Measurements from ENCODE around the gene CD99.

The CD99 gene

DNA sequence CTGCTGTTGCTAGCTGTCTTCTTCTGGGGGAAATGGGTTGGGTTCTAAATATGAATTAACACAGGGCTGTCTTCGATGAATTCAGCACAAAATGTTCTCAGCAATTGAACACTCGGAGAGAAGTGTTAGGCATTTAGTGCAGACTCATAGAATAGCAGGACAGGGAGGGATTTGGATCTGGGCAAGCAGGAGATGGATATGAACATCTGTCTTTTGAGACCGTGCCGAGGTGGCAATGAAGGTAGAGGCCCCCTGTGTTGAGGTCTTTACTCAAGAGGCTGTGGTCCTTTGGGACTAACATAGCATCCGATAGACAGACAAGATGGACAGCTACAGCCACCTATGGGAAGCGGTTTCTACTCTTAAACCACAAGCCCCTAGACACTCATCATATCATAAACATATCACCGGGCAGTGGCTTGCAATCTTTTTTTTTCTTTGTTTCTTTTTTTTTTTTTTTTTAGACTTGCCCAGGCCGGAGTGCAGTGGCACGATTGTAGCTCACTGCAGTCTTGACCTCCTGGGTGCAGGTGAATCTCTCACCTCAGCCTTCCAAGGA is 6.7 kb downstream of the CD99 start:
- in situ Hi-C loops (cut with MboI; ENCODE audit: low sequenced_read_pairs), result no loop called here

DNA sequence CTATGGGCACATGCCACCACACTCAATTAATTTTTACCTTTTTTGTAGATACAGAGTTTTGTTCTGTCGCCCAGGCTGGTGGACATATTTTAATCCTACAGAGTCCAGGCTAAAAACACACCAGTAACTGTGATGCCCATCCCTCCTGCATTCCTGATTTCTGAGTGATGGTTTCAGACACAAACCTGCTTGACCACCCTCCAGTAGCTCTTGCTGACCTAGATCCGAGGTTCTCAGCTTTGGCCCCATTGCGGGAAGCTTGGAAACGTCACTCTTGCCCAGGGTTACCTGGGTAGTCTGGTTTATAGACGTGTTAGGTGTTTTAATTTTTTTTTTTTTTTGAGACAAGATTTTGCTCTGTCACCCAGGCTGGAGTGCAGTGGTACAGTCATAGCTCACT is 7.5 kb downstream of the CD99 start:
- in situ Hi-C loops (cut with MboI; ENCODE audit: low sequenced_read_pairs), result no loop called here

DNA sequence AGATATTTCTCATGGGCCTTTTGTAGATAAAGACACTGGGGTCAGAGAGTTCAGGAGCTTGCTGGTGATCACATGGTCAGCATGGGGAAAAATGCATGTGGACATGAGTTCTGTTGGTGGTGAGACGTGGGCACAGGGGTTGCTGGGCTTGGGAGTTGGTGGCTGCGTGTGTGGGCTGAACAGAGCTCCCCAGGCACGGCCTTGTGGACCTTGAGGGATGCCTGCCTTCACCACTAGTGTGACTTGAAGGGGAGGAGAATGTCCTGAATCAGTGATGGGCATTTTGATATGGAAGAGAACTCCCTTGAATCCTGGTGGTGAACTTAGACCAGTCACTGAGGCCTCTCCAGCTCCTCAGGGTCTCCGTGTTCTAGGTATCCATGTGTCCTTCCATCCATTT is 8.9 kb downstream of the CD99 start:
- in situ Hi-C loops (cut with MboI; ENCODE audit: low sequenced_read_pairs), result no loop called here

DNA sequence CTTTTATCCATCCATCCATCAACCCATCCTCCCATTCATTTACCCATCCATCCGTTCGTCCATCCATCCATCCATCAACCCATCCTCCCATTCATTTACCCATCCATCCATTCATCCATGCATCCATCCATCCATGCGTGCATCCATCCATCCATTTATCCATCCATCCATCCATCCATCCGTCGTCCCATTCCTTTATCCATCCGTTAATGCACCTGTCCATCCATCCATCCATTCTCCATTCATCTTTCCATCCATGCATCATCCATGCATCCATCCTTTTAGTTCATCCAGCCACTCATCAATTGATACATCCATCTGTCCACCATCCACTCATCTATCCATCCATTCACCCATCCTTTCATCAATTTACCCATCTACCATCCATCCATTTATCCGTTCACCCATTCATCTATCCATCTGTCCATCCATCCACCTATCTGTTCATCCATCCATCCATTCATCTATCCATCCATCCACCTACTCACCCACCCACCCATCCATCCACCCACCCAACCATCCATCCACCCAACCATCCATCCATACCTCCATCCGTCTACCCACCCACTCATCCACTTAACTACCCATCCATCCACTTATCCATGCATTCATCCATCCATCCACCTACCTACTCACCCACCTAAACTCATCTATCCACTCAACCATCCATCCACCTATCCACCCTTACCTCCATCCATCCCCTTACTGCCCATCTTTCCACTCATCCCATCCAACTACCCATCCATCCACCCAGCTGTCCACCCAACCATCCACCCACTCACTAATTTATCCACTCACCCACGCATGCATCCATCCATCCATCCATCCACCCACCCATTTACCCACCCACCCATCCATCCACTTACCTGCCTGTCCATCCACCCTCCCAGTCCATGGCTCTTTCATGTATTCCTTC is 9.6 kb downstream of the CD99 start:
- in situ Hi-C loops (cut with MboI; ENCODE audit: low sequenced_read_pairs), result no loop called here

DNA sequence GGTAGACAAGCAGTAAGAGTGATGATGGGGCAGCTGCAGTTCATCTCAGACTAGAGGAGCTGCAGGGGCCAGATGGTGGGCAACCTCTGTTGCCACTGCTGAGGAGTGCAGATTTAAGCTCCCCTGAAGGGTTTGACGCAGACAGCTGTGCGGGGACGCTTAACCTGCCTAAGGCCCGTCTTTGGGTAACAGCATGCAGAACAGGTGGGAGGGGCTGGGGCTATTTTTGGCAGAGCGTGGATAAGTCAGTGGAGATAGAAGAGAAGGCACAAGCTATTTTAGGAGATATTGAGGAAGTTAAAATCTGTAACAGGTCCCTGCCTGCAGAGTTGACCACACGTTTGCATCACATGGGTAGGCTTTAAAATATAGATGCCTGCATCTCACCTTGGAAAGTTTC is 10.5 kb downstream of the CD99 start:
- in situ Hi-C loops (cut with MboI; ENCODE audit: low sequenced_read_pairs), result no loop called here

DNA sequence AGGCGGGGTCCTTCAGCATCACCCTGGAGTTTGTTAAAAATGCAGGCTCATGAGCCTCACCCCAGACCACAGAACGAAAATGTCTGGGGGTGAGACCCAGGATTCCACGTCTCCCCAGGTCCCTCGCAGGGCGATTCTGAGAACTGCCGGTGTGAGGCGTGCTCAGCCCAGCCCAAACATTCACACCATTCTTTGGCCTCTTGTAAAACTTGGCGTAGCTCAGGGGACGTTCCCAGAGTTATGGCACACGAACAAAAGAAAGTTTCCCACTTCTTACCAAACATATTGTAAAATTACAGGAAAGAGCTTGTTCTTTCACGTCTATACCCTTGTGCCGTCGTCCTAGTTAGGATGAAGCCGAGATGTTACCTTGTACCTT is 12.9 kb downstream of the CD99 start:
- in situ Hi-C loops (cut with MboI; ENCODE audit: low sequenced_read_pairs), result no loop called here

DNA sequence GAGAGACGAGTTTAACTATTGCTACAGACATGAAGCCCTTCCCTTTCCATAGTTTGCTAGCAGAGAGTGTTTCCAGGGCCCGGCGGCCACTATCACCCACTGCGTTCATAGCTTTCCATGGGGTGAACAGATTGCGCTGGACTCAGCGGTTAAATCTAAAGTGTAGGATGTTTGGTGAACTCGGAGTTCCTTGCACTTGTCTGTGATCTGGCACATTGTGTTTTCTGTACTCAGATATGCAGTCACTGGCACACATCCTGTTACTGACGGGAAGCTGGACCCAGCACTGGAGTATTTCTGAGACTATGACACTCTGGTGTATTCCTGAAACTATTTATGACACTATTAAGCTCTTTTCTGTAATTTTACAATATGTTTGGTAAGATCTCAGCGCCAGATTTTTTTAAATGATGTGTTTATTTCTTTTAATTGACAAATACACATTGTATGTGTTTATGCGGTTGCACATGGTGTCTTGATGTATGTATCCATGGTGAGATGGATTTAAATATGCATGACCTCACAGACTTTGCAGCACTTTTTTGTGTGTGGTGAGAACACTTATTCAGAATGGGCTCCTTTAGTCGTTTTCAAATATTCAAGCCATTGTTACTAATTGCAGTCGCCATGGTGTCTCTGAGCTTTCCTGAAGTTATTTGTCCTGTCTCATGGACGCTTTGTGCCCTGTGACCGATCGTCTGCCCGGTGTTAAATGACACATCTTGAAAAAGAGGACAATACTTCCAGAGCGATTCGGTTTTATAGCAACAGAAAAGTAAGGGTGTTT is 14.1 kb downstream of the CD99 start:
- in situ Hi-C loops (cut with MboI; ENCODE audit: low sequenced_read_pairs), result no loop called here

DNA sequence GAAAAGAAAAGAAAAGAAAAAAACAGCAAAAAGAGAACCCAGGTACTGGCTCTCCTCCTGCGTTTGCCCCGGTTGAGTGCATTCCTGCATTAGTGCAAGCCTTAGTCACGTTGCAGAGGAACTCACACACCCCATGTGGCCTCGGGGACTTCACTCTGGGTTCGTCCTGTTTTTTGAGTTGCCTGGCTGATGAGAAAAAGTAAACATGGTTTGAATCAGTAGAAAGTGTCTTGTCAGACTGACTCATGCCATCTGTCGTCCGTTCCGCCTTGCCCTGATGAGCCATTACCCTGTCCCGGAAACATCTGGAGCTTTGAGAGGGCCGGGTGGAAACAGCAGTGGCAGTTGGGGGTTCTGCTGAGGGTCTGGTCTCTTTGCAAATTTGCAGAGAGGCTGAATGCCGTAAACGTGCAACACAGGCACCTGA is 16.3 kb downstream of the CD99 start:
- in situ Hi-C loops (cut with MboI; ENCODE audit: low sequenced_read_pairs), result no loop called here

DNA sequence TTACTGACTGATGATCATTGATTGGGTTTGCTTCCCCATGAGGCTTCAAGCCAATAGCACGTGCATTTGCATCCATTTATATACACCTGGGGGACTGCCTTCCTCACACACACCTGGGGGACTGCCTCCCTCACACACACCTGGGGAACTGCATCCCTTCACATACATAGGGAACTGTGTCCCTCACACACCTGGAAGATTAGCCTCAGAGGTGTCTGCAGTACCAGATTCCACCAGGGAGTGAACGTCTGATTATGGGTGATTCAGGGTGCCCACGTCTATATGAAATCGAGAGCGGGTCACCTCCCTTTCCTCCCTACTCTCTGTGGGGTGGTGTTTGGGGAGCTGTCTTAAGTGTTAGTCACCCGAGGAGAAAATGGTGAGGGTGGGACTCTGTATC is 16.9 kb downstream of the CD99 start:
- in situ Hi-C loops (cut with MboI; ENCODE audit: low sequenced_read_pairs), result no loop called here

DNA sequence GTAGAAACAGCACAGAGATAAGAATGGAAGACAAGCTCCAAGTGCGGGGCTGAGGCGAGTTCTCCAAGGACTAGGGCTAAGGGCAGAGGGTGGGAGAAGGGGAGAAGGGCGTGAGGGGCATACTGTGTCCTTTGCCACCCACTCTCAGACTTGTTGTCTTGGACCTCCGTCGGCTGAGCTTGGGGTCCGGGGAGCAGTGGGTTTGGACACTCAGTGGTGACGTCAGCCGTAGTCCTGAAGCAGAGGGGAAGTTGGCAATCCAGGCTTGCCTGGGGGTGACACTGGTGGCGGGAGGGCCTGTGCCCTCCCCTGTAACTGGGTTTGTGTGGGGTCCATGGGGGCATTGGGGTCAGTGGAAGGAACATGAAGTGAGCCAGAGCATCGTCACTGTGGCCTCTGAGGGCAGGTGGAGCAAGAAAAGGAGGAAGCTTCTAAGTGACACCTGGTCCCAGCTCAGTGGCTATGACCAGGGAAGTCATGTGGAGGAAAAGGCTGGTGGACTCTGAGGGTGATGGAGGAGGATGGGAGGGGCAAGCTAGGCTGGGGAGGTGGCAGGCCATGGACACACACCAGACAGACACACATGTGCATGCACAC is 17.6 kb downstream of the CD99 start:
- in situ Hi-C loops (cut with MboI; ENCODE audit: low sequenced_read_pairs), result no loop called here

DNA sequence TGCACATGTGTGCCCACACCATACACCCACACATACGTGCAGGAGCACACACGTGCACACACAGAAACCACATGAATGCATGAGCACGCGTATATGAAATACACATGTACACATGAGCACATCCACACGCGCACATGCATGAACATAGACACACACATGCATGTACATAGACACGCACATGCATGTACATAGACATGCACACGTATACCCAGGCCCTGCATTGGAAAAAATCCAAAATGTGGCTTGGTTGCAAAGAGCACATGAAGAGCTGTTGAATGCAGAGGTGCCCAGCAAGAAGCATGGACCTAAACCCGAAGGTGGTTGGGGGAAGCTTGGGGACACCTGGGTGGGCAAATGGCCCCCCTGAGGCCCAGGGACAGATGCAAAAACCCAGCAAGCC is 18.5 kb downstream of the CD99 start:
- in situ Hi-C loops (cut with MboI; ENCODE audit: low sequenced_read_pairs), result no loop called here

DNA sequence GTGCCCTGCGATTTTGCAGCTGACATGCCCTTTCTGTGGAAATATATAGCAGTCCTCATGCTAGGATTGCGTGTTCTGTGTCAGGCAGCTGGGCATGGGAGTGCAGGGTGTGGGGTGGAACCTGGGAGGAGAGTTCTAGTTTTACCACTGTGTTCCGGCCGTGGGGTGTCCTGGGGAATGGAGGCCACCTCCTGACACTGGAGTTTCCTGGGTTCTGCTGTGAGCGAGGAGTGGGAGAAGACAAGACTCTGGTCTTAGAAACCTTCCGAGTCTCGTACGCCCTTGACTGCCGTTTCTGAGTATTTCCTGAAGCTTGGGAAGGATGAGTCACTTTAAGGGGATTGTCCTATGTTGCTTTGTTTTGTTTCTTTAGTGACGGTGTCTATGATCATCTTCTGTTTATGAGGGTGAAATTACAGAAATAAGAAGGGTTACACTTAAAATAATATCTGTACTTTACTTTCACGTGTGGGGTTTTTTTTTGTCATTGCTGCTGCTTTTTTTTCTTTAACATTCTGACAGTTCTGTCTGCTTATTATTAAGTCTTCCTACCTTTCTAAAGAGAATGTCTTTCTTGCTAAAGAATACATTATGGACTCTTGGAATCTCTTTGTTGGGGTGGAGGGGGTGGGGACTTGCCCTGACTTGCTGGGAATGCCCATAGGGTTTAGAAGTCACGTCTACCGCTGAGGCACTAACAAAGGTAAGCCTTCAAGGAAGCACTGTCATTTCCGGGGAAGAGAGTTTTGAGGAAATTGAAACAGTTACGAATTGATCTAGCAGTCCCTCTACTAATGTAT is 19.1 kb downstream of the CD99 start:
- in situ Hi-C loops (cut with MboI; ENCODE audit: low sequenced_read_pairs), result no loop called here

DNA sequence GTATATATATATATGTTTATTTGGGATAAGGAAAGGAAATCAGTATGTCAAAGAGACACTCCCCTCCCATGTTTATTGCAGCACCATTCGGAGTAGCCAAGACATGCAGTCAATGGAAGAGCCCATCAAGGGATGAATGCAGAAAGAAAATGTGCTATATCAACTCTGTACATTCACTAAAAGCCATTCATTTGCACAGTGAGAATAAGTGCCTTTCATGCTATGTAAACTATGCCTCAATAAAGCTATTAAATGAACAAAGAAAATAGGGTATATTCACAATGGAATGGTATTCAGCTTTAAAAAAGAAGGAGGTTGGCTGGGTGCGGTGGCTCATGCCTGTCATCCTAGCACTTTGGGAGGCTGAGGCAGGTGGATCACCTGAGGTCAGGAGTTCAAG is 20.3 kb downstream of the CD99 start:
- in situ Hi-C loops (cut with MboI; ENCODE audit: low sequenced_read_pairs), result no loop called here

DNA sequence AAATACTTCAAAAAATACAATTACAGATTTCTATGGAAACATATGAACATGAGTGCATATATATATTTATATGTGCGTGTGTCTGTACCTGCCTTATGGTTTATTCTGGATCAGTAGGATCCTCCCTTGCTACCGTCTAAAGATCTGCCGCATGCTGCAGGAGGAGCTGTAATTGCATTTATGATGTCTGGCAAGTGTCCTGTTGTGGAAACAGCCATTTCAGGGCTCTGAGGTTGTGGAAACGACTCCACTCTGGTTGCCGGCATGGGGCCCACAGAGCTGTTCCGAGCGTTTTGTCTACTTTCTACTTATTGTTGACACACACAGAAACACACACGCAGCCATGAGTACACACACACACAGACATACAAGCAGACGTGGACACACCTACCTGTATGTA is 21.3 kb downstream of the CD99 start:
- in situ Hi-C loops (cut with MboI; ENCODE audit: low sequenced_read_pairs), result no loop called here

DNA sequence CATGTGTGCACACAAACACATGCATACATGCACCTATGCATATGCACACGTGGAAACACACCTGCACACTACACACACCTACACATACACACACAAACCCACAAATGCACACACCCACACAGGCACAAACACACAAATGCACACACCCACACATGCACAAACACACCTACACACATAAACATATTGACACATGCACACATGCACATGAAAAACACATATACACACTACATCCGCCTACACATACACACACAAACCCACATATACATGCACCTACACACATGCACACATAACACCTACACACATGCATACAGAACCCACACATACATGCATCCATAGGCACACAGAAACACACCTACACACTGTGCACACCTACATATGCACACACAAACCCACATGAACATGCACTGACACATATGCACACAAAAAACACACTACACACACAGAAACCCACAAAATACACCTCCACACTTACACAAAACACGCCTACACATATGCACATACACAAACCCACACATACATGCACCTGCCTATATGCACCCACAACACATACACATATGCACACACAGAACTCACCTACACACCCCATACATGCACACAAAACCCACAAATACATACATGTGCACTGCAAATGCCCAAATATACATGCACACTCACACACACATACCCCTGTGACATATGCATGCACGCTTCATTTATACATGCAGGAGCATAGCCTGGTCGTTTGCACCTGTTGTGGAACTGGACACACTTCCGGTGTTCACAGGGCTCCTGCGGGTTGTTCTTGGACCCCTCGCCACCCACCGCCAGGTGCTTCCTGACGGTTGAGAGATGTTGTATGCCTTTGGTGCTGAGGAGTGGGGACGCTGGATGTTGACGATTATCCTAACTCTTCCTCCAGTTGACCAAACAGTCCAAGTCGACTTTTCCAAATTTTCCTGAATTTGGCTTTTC is 22.1 kb downstream of the CD99 start:
- in situ Hi-C loops (cut with MboI; ENCODE audit: low sequenced_read_pairs), result no loop called here

DNA sequence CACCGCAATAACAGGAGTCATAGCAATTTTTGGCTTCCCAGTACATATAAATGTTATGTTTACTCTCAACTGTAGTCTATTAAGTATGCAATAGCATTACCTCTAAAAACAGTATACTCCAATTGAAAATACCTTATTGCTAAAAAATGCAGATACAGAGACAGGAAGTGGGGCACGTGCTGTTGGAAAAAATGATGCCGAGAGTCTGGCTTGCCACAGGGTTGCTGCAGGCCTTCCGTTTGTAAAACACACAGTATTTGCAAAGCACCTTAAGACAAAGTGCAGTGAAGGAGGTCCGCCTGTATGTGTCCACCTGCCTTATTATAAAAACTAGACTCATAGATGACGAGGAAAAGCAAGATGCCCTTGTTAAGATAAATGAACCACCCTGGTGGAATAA is 23.5 kb downstream of the CD99 start:
- in situ Hi-C loops (cut with MboI; ENCODE audit: low sequenced_read_pairs), result no loop called here

DNA sequence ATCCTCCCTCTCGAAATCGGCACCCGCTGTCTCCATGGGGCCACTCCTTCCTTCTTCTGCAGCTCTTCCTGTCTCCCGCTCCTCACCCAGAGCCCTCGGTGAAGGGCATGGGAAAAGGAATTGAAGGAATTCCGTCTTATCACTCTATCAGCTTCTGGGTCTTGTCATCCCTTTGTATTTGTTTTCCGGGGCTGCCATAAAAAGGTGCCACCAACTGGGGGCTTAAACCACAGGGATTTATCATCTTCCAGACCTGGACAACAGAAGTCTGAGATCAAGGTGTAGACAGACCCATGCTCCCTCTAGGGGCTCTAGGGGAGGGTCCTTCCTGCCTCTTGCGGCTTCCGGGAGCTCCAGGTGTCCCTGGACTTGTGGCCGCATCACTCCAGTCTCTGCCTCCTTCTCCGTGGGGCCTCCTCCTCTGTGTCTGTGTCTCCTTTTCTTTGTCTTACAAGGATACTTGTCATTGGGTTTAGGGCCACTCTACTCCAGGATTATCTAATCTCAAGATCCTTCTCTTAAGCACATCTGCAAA is 24.0 kb downstream of the CD99 start:
- in situ Hi-C loops (cut with MboI; ENCODE audit: low sequenced_read_pairs), result no loop called here

DNA sequence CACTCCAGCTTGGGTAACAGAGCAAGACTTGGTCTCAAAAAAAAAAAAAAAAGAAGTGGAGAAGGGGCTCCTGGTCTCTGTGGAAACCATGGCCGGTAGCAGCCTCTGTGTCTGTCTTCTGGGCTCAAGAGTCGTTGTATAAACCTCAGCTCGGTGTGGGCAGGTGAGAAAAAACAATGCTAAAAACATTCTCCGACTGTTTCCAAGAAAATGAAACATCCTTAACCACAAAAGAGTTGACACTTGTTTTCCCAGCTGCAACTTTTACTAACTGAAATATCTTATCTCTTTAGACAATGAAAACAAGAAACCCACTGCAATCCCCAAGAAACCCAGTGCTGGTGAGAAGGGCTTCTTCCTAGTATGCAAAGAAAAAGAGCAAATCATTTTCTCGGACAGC is 26.2 kb downstream of the CD99 start:
- in situ Hi-C loops (cut with MboI; ENCODE audit: low sequenced_read_pairs), result no loop called here

DNA sequence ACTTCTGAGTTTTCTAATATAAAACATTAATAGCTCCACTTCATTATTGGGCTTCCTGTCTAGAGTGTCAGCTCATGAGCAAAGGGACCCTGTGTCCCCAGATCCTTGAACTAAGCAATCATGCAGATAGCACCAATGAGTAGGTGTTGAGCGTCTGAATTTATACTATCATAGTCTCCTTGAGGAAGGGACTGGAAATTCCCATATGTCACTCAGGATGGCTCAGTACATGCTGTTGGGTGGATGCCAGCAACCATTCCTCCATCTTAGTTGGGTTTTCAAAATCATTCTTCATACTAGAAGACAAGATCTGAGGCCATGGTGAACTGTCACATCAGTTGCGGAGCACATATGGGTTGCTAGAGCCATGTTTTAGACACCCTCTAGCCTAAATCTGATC is 27.7 kb downstream of the CD99 start:
- in situ Hi-C loops (cut with MboI; ENCODE audit: low sequenced_read_pairs), result no loop called here
